ENCODE data around the gene DYNC2H1.

DNA sequence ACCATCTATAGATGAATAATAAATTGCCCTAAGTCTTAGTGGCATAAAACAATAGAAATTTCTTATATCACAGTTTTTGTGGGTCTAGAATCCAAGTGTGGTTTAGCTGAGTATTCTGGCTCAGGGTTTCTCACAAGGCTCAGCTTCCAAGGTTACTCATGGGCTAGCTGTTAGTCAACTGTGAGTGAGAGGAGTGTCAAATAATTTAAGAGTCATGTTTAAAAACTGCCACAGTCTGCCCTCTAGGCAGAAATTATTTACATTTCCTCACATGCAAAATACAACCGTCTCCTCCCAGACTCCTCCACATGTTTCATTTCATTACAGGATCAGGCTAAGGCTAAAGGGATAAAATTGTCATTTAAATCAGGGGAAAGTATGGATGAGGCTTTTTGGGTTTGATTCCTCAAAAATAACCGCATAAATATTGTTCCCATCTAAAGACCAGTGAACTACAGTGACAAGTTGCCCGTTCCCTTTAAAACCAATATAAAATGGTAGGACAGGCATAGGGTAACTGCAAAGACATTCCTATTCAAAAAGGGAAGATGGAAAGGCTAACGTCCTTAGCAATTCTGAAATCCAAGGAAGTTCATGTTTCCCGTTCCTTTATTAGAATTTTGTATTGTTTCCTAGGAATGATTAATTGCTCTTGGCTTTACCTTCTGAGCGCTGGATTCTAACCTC, 324.3 kb downstream of the DYNC2H1 start:
- TF ChIP-seq CTCF (IDR thresholded peaks at IDR 0.05): no peak
- TF ChIP-seq POLR2A (IDR thresholded peaks at IDR 0.05): no peak

Measured in adrenal gland (tissue), 5 donors.